ENCODE measurements around the gene CCL21.

GRCh38 chr9:34742710-34743109 is 32.8 kb upstream of the CCL21 start:
- TF ChIP-seq CTCF (tag by site-specific recombination; IDR thresholded peaks at IDR 0.05) = no peak
- TF ChIP-seq ZNF558 (tag by site-specific recombination; IDR thresholded peaks at IDR 0.05) = no peak
- no peak for TF ChIP-seq ZNF510 (tag by site-specific recombination; IDR thresholded peaks at IDR 0.05; ENCODE audit: insufficient replicate concordance)
- no peak for TF ChIP-seq TCF7L2 (IDR thresholded peaks at IDR 0.05; ENCODE audit: borderline replicate concordance, low read depth, low read length)
- TF ChIP-seq ZNF585B (tag by site-specific recombination; IDR thresholded peaks at IDR 0.05) = no peak
